ENCODE results near the gene GMDS.

Gene GMDS

DNA sequence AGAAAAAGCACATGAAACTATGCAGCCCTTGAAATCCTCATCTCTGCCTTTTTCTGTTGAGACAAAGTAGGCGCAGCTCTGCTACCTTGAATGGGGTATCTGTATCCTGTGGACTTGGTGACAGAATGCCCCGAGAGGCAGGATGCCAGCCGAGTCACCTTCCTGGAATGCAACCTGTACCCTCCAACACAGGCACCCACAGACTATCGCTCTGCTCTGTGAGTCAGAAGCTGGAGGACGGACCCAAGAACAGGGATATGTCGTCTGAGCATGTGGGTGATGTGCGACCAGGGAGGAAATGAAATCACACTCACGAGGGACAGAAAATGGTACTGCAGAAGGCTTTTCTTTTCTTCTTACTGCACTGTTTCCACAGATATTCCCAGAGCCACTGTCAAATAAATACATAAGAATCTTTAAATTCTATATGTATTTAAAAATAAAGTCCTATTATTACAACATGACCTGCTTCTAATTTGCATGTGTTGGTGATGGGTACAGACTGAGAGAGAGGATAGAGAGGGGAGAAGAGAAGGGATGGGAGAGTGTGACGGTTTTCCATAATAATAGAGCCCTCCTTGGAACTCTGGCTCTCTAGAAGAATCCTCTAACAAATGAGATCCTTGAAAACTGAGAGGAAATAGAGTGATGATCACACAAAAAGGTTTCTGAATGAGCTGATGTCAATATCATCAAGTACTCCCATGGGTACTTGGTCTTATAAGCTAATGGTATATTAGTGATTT, 327.6 kb downstream of the GMDS start:
- DNase-seq: no peak

DNA sequence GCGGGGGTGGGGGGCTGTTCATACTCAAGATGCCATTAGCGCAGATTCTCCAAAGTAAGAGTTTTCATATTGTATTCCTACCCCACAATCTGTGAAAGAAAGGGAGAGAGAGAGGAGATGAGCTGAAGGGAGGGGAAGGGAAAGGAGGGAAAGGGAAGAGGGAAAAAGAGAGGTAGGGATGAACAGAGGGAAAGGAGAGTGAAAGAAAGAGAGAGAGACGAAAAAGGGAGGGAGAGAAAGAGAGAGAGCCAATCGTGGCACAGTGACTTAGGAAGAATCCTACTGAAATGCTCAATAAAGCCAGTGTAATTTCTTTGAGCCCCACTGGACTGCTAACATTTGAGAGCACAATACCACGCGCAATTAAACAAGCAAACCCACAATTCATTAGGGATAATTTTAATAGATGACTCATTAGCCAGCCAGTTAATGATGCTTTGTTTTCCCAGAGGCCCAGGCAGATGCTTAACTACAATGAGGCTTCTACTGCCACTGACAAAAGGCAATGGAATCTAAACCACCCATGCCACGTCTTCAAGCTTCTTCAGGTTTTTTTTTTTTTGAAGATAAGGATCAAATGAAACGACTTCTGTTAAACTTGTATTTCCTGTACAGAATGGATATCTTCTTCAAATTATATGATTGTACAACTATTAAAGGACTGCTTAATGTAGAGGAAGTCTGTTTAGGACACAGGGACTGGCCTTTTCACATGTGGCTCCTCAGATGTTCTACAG, 328.9 kb downstream of the GMDS start:
- no peak for DNase-seq

DNA sequence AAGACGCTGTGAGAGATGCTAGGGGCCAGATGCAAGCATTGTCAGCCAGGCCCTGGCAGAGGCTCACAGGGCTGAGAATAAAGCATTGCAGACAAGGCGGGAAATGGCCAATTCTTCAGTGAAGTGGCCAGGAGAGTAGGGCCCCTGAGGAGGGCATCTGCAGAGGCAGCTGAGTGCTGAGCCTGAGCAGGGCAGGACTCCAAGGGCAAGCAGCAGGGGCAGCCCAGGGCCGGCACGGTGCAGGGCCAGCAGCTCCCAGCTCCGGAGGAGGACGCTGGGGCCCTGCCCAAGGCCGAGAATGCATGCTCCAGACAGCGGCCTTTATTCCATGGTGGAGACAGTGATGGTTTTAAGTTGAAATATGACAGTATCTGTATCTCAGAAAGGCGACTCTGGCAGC, 330.2 kb downstream of the GMDS start:
- DNase-seq: no peak

DNA sequence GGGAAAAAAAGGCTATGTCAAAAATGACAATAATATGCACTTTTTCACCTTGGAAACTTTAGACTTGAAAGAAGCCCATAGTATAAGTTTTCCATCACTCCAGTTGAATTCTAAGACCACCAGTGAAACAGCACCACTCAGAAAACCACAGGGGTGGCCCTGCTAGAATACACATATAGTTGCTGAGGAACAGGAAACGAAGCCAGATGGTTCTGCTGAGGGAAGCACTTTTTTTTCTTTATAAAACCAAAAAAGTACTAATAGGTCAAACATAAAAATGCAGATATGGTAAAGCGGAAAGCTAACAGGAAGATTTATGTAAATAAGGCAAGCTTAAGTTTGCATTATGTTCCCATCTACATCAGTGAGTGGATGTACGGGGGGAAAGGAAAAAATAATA, 331.8 kb downstream of the GMDS start:
- no peak for DNase-seq

DNA sequence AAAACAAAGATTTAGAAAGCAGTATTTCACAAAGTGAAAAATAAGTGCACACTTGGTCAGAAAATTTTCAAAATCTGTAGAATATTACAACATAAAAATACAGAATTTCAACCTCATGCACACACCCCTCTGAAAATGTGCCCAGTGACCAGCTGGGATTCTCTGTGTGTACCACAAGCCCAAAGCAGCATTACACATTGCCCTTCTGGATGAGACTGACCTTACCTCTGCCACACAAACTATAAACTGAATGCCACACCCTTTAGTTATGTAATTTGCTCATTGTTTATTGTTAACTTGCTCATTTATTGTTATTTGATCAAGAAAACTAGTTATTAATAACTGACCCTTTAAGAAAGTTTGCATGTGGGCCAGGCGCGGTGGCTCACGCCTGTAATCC, 332.7 kb downstream of the GMDS start:
- DNase-seq: no peak

DNA sequence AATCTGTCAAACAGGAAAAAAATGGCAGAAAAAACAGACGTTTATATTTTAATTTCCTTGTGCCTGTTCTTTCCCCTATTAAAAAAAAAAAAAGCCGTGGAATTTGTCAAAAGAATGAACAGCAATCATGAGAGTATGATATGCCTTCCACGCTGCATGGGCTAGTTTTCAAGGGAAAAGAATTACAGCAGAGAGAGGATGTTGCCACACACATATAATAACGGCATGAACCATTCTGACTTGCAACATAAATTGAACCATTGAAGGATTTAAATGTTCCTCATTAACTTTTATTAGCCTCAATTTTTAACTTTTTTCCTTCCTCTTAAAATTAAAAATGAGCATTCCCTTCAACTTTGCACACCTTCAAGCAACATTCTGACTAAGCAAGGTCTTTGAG, 333.9 kb downstream of the GMDS start:
- DNase-seq: no peak

DNA sequence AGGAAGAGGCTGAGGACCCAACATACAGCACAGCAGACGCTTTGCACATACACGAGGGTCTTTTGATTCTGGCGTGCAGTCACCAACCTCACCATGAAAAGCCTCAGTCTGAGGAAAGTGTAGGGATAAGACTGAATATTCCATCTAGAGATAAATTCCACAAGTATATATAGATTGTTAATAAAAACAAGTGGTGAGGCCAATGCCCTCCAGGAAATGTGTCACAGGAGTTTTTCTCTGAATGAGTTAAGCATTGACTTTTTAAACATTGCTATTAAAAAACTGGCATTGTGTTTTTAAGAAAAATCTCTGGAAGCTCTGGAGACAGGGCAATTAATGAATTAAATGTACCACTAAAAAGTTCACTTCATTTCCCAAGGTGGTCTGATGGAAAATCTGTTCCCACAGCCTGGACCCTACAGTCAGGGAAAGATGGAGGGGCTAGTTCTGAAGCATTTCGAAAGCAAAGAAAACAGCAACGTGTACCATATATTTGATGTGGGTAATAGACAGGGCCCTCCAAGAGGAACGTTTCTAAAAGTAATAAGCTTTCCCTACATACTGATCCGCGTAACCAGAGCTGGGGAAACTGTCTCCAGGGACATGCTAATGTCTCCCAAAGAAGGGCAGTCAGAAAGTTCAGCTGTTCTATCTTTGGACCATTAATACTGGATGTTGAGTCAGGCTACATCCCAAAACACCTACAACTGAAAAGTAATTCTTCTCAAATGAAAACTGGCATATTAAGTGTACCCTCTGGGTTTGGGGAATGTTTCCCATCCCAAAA, 334.6 kb downstream of the GMDS start:
- no peak for DNase-seq

DNA sequence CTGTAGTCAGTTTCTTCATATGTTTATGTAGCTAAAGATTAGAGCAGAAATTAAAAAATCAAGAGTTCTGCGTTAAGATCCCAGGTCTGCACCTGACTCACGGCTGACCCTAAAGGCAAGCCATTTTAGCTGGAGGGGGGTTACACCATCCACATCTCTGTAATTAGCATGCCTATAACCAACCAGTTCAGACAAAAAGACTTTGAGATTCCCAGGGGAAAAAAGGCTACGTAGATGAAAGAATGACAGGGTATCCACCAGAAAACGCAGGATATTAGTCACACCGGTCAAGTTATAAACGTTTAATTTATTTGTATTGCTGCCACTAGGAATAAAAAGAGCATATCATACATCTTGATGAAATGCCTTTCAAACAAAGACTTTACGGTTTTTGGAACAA, 336.6 kb downstream of the GMDS start:
- DNase-seq: no peak

DNA sequence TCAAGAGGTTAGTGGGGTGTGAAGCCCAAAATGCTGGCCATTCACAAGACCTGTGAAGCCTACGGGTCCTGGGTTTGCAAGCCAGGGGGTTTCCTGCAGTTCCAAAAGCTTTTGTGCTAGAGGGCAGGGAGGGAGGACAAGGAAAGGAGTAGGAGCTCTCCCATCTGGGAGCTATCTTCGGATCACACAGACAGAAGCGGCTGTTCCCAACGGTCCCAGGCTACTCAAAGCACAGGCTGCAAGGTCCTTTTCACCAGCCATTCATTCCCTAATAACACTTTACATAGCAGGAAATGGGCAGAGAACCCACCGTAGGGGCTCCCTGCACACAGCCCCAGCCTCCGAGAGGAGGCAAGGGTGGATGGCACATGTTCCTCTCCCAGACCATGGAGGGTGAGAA, 338.8 kb downstream of the GMDS start:
- DNase-seq: no peak

DNA sequence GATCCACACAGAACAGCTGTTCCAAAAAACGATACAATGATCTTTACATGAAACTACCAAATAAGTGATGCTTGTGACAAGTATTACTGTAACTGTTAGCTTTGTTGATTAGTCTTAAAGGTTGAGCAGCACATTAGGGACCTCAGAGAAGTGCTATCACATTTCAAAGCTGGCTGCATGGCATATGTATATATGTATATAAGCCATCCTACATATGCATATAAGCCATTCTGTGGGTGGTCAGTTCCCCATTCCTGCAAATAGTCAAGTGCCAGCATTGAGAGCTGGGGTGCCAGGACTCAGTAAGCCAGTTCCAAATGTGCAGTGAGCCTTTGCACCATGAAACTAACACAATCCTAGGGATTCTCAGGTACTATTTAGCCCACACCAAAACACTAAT, 339.4 kb downstream of the GMDS start:
- DNase-seq: no peak

DNA sequence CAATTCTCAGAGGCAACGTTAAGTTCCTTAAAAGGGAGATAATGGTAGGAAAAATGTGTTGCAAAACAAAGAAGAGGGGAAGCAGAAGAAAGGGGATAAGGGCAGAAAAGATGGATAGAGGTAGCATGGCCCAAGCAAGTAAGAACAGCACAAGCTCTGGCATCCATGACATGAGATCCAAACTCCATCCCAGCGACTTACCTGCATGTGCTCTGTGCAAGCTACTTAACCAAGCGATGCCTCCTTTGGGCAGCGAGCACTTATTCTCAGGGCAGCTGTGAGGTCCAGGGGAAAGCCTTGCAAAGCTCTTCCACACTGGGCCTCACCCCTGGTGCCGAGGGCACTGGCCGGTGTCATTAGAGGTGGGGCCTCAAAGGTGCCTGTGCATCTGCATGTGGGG, 340.5 kb downstream of the GMDS start:
- DNase-seq: no peak

DNA sequence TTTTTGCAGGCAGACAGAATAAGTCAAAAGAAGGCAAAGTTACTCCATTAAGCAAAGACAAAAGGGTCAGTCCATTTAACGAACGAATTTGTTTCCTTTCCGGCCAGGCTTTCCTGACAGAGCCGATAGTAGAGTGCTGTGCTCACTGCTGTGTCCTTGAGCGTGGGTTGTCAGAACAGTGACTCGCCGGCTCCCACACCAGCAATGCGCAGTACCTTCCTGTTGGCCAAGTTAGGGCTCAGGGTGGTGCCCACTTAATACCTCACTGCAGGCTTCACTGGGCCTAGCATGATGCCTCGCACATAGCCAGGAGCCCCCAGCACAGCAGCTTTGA, 341.0 kb downstream of the GMDS start:
- no peak for DNase-seq

DNA sequence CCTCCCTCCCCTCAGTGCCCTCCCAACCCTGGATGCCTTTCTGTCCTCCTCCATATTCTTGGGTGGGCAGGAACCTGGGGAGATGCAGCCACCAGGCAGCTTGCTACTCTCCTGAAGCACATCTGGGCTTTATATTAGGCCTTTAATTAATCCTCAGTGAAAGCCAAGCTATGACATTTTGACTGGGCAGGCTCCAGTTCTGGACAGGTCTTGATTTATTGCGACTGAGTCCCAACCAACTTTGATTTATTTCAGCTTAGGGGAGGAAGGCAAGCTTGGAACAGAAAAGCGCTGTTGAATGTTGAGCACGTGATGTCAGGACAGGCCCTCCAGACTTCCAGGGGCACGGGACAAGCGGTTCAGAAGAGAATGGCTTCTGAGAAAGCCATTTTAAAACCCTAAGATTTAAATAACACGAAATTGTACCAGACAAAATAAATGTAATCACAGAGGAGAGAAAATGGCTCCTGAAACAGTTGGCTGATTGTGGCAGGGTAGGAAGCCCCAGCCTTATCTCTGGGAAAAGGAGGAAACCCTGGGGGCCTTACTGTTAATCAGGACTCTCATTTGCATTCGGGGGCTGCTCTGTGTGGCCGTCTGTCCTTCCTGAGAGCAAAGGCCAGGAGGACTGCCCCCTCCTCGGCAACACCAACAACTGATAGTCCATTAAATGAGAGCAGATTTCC, 341.5 kb downstream of the GMDS start:
- no peak for DNase-seq

DNA sequence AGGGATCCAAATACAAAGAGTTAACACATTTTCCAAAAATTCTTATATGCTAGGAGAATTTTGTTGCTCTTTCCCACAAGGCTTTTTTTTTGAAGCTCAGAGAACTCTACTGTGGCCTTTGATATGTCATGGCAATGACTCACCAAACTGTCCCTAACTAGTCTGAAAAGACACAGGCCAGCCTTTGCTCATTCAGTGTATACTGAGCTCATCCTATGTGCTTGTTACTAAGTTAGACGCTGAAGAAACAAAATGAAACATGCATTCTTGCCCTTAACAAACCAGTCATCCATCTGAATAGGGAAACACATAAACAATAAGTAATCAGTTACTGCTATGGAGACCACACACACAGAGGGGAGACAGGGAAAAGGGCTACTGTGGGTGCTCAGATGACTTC, 343.8 kb downstream of the GMDS start:
- no peak for DNase-seq

DNA sequence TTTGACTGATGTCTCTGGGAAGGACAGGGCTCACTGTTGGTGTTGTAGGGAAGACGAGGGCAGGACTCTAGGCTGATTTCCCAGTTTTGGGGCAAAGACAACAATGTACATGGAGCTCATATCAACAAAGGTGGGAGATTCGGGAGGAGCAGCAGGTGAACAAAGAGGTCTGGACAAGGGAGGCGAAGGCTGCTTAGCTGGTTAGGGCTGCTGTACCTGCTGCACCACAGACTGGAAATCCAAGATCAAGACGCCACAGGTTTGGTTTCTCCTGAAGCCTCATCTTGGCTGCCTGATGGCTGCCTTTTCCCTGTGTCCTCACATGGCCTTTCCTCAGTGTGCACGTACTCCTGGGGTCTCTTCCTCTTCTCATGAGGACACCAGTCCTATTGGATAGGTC, 348.5 kb downstream of the GMDS start:
- no peak for DNase-seq

DNA sequence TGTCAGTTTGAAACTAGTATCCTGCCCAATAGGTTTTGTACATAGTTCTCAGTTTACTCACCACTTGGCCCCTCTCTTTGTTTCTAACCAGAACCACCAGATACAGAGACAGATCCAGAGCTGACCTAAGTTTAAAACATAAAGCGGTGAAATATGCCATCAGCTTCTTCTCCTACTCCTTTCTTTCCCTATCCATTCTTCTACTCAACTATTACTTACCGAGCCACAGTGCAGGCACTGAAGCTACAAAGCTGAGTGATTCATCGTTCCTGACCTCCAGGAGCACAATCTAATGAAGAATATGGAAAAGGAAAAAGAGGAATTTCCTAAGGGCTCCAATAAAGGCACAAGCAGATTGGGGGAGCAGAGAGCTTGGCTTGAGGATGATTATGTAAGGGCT, 349.7 kb downstream of the GMDS start:
- no peak for DNase-seq

DNA sequence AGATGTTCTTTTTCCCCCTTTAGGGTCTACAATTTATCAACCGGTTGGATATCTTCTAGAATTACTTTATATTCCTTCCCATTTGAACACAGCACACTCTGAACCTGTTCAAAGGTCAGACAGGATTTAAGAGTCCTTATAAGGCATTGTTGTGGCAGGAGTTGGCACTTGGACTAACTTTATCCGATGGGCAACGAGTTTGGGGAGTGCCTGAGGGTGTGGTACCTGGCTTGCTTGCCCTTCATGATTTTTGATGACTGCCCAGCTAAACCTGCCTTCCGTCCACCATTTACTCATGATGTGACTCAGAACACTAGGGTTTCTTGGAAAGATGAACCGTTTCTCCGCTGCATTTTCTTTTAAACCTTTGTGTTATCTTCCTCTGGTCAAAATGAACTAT, 350.5 kb downstream of the GMDS start:
- no peak for DNase-seq

DNA sequence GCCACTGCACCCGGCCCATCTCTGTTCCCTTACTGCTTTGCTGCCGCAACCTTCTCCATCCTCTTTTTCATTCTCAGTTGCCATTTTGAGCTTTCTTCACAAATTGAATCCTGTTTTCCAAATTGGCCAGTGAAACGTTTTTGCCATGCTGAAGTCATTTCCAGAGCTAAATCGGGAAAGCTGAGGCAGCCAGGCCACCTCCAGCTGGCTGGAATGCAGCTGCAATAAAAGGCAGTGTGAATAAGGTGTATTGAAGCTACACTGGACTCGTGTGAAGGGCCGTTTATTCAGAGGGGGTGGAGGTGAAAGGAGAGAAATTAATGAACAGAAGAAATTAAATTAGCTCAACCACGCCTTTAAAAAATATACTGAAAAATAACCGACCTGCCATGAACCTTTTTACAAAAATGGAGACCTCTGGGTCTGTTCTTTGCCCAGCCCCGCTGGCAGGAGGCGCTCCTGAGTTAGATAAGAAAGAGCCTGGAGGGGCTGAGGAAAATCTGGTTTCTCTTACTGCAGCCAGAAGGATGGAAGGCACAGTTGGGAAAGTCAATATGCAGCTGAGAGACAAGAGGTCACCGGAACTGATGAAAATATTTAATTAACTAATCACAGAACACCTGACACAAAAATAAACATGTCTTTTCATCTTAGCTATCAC, 351.8 kb downstream of the GMDS start:
- no peak for DNase-seq

DNA sequence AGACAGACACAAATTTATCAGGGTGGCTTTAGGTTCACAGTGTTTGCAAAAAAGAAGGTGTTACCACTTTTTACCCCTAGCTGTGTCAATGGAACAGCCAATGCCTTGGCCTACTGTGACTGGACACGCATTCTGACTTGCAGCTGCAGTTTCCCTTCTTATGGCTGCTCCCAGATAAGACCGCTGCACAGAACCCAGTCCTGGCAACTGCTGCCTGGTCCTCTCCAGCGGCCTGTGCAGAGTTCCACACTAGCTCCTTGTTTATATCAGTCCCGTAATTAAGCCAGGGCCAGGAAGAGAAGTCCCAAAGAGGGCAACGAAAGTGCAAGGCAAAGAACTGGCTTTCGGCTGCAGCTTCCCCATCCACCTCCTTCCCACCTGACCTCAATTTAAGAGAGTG, 352.7 kb downstream of the GMDS start:
- DNase-seq: no peak

DNA sequence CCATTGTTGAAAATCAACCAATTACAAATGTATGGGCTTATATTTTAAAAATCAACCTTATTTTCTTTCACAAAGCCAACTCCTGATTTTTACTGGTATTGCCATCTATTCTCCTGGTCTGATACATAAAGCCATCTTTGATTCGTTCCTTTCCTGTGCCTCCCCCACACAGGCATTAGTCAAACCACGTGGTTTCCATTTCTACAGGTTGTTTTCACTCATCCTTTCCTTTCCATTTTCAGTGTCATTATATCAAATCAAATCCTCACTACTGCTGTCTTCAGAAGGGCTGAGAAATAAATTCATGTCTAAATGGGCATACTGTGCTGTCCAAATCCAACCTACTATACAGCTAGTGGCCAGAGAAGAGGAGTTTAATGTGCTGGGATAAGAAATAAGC, 354.4 kb downstream of the GMDS start:
- DNase-seq: no peak

DNA sequence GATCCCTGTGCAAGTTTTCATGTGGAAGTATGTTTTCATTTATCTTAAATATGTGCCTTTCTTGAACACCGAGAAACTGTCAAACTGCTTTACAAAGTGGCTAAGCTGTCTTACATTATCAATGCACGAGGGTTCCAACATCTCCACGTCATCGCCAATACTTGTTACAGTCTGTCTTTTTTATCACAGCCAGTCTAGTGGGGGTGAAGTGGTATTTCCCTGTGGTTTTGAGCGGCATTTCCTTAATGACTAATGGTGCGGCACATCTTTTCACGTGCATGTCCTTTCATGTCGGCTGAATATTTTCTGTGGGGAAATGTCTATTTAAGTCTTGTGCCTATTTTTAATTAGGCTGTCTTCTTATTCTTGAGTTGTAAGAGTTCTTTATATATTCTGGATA, 355.3 kb downstream of the GMDS start:
- DNase-seq: no peak

DNA sequence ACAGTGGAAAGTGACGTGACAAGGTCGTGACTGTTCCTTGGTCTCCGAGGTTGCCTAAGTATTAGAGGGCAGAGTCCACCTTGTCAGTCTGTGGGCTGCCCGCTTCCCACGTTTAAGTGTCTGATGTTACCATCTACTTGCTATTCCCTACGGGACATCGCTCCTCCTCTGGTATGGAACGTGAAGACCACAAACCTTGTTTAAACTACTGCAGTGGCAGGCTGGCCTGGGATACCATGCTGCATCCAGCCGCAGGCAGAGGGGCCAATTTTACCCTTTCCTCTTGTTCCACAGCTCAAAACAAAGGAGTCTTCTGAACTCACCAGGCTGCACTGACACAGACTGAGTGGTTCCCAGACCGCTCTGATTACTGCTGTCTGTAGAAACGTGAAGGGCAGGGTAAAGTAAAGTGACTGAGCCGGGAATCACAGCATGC, 359.8 kb downstream of the GMDS start:
- DNase-seq: no peak

DNA sequence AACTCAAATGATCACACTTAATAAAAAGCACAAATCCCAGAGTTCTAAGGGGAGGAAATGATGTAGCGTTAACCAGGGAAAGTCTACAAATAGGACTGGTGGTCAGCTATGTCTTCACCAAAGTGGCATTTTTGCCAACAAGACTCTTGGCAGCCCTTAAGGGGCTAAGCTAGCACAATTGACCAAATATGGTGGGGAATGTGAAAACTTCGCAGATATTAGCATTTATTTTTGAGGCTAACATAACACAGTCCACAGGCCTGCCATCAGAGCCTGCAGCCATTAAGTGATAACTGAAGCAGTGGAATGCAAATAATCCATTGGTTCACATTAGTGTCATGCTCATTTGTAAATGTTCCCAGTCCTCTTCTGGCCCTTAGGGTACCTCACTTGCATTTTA, 361.1 kb downstream of the GMDS start:
- DNase-seq: no peak
